ENCODE results near the gene CIAO2A. TPM values are rescaled to one million over a fixed set of nuclear protein-coding genes. Genes with fewer than 3 reads are reported as not detected.
"Not testable (repeated sequence)": the region's sequence is repeated elsewhere in the genome, so short reads cannot be mapped to it uniquely, and the experiment has no call there.

CIAO2A gene
- total RNA-seq, 3 donors from 2014 or later (not counting 1 experiment from before 2014, with no cell fraction given), result 20.2 to 23.9 (median 22.9) TPM

DNA sequence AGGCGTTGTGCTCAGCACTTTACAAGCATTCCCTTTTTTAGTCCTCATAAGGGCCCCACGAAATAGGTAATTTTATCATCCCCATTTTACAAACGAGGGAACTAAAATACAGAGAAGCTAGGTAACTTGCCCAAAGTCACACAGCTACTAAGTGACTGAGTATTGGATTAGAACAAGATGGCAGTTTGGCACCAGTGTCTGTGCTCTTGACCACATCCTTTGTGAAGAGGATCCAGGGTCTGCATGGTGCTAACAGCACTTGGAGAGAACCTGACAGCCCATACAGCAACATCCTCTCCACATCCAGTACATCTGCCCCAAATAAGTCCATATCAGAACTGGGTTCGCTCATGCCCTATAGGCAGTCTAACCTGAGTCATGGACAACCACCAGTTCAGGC lies 25.5 kb downstream of the CIAO2A start:
- H3K36me3 ChIP-seq (ENCODE audit: control insufficient read depth, insufficient read depth, low read length), result peaks cover 15% of the 10 kb centered on the region
- H3K27ac ChIP-seq (ENCODE audit: low read length), result no peak overlapping the region
- Mint-ChIP-seq H3K27ac (no peak overlapping the region), H3K9me3 (no peaks in the 10 kb centered on the region), H3K4me3 (no peak overlapping the region), H3K27me3 (ENCODE audit: low read depth in 2 of 2) (no peaks in the 10 kb centered on the region), H3K36me3 (no peaks in the 10 kb centered on the region), H3K4me1 (peaks cover 0 to 10% of the 10 kb centered on the region in 2 donors)
- 83% methylated on average over 4 of the region's 4 CpGs for WGBS (ENCODE audit: insufficient coverage)
- ATAC-seq (no peak), DNase-seq (no peak)
- intact Hi-C loops (cut with micrococcal nuclease), result no loop called here
- no peaks in the 10 kb centered on the region for H3K9me3 ChIP-seq (ENCODE audit: control insufficient read depth, insufficient read depth, low read length)
- TF ChIP-seq, protein P1, sequence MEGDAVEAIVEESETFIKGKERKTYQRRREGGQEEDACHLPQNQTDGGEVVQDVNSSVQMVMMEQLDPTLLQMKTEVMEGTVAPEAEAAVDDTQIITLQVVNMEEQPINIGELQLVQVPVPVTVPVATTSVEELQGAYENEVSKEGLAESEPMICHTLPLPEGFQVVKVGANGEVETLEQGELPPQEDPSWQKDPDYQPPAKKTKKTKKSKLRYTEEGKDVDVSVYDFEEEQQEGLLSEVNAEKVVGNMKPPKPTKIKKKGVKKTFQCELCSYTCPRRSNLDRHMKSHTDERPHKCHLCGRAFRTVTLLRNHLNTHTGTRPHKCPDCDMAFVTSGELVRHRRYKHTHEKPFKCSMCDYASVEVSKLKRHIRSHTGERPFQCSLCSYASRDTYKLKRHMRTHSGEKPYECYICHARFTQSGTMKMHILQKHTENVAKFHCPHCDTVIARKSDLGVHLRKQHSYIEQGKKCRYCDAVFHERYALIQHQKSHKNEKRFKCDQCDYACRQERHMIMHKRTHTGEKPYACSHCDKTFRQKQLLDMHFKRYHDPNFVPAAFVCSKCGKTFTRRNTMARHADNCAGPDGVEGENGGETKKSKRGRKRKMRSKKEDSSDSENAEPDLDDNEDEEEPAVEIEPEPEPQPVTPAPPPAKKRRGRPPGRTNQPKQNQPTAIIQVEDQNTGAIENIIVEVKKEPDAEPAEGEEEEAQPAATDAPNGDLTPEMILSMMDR (IDR thresholded peaks at IDR 0.05), result no peak
- peaks cover 5% of the 10 kb centered on the region for H3K4me1 ChIP-seq (ENCODE audit: control insufficient read depth, insufficient read depth, low read length)
- H3K4me3 ChIP-seq (ENCODE audit: low read length), result no peak overlapping the region
- no peaks in the 10 kb centered on the region for H3K27me3 ChIP-seq (ENCODE audit: control insufficient read depth, insufficient read depth, low read length)

DNA sequence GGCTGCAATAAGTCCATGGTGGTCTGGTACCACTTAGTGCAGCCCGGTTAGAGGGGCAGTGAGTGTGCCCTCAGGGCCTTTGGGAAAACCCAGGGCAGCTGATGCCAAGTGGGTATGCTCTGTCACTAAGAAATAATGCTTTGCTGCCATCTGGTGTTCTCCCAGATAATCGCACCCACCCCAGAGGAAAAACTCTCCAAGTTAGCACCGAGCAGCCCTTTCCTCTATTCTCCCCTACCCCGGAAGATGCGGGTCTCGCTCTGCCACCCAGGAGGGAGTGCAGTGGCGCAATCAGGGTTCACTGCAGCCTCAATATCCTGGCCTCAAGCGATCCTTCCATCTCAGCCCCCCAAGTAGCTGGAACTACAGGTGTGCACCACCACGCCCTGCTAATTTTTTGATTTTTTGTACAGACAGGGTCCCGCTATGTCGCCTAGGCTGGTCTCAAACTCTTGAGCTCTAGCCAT lies 26.0 kb downstream of the CIAO2A start:
- Mint-ChIP-seq H3K27me3 (ENCODE audit: low read depth in 2 of 2) (no peaks in the 10 kb centered on the region), H3K36me3 (no peaks in the 10 kb centered on the region), H3K4me1 (peaks cover 0 to 10% of the 10 kb centered on the region in 2 donors), H3K4me3 (no peak overlapping the region), H3K9me3 (no peaks in the 10 kb centered on the region), H3K27ac (no peak overlapping the region)
- TF ChIP-seq, protein P1 (IDR thresholded peaks at IDR 0.05), result peak; percentile 84
- Histone ChIP-seq H3K4me1 (ENCODE audit: control insufficient read depth, insufficient read depth, low read length) (peaks cover 5% of the 10 kb centered on the region), H3K9me3 (ENCODE audit: control insufficient read depth, insufficient read depth, low read length) (no peaks in the 10 kb centered on the region), H3K27me3 (ENCODE audit: control insufficient read depth, insufficient read depth, low read length) (no peaks in the 10 kb centered on the region), H3K4me3 (ENCODE audit: low read length) (no peak overlapping the region), H3K27ac (ENCODE audit: low read length) (no peak overlapping the region), H3K36me3 (ENCODE audit: control insufficient read depth, insufficient read depth, low read length) (peaks cover 10% of the 10 kb centered on the region)
- ATAC-seq, result peak; percentile 90 to 96 (median 95)
- intact Hi-C loops (cut with micrococcal nuclease), result loop anchor here (1.0 kb wide), 4 partner anchors 241 to 601 kb away; no protein-coding TSS in a partner anchor
- 24% methylated on average over 11 of the region's 11 CpGs for WGBS (ENCODE audit: insufficient coverage)
- peak; percentile 60 to 85 for DNase-seq

DNA sequence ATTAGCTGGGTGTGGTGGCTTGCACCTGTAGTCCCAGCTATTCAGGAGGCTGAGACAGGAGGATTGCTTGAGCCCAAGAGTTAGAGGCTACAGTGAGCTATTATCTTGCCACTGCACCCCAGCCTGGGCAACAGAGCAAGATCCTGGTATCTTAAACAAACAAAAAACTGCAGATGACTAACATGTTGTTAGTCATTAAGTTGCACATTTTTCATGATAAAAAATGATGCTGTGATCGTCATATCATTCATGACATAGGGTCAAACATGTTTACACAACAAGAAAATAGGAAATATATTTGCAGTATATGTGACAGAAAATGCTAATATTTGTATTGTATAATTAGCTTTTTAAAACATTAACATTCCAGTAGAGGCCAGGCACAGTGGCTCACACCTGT lies 27.2 kb downstream of the CIAO2A start:
- no peaks in the 10 kb centered on the region for H3K27me3 ChIP-seq (ENCODE audit: control insufficient read depth, insufficient read depth, low read length)
- peaks cover 1% of the 10 kb centered on the region for H3K36me3 ChIP-seq (ENCODE audit: control insufficient read depth, insufficient read depth, low read length)
- peaks cover 5% of the 10 kb centered on the region for H3K4me1 ChIP-seq (ENCODE audit: control insufficient read depth, insufficient read depth, low read length)
- H3K9me3 ChIP-seq (ENCODE audit: control insufficient read depth, insufficient read depth, low read length), result no peaks in the 10 kb centered on the region
- Mint-ChIP-seq H3K27me3 (ENCODE audit: low read depth in 2 of 2) (no peaks in the 10 kb centered on the region), H3K9me3 (no peaks in the 10 kb centered on the region), H3K4me1 (peaks cover 0 to 10% of the 10 kb centered on the region in 2 donors), H3K36me3 (no peaks in the 10 kb centered on the region), H3K27ac (no peak overlapping the region), H3K4me3 (no peak overlapping the region)
- intact Hi-C loops (cut with micrococcal nuclease), result no loop called here
- 100% methylated on average over 1 of the region's 1 CpG for WGBS (ENCODE audit: insufficient coverage)
- ATAC-seq (no peak), DNase-seq (no peak)
- H3K4me3 ChIP-seq (ENCODE audit: low read length), result no peak overlapping the region
- TF ChIP-seq, protein P1 (IDR thresholded peaks at IDR 0.05), result no peak
- H3K27ac ChIP-seq (ENCODE audit: low read length), result no peak overlapping the region

DNA sequence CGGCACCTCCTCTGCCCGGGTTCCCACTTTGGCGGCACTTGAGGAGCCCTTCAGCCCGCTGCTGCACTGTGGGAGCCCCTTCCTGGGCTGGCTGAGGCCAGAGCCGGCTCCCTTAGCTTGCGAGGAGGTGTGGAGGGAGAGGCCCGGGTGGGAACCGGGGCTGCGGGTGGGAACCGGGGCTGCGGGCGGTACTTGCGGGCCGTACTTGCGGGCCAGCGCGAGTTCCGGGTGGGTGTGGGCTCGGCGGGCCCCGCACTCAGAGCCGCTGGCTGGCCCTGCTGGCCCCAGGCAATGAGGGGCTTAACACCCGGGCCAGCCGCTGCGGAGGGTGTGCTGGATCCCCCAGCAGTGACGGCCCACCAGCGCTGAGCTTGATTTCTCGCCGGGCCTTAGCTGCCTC lies 32.9 kb downstream of the CIAO2A start:
- Histone ChIP-seq H3K27me3 (ENCODE audit: control insufficient read depth, insufficient read depth, low read length) (no peaks in the 10 kb centered on the region), H3K4me3 (ENCODE audit: low read length) (no peak overlapping the region), H3K4me1 (ENCODE audit: control insufficient read depth, insufficient read depth, low read length) (no peaks in the 10 kb centered on the region), H3K27ac (ENCODE audit: low read length) (no peak overlapping the region), H3K9me3 (ENCODE audit: control insufficient read depth, insufficient read depth, low read length) (no peaks in the 10 kb centered on the region), H3K36me3 (ENCODE audit: control insufficient read depth, insufficient read depth, low read length) (no peaks in the 10 kb centered on the region)
- H3K27me3 Mint-ChIP-seq (ENCODE audit: low read depth in 2 of 2), result peaks cover 0 to 3% of the 10 kb centered on the region in 2 donors
- no peak overlapping the region for H3K27ac Mint-ChIP-seq
- no peak for DNase-seq
- H3K4me3 Mint-ChIP-seq, result no peak overlapping the region
- H3K9me3 Mint-ChIP-seq, result no peaks in the 10 kb centered on the region
- TF ChIP-seq, protein P1 (IDR thresholded peaks at IDR 0.05), result no peak
- ATAC-seq, result no peak
- H3K4me1 Mint-ChIP-seq, result no peaks in the 10 kb centered on the region
- H3K36me3 Mint-ChIP-seq, result no peaks in the 10 kb centered on the region
- intact Hi-C loops (cut with micrococcal nuclease), result no loop called here
- 93% methylated on average over 29 of the region's 29 CpGs for WGBS (ENCODE audit: insufficient coverage)

DNA sequence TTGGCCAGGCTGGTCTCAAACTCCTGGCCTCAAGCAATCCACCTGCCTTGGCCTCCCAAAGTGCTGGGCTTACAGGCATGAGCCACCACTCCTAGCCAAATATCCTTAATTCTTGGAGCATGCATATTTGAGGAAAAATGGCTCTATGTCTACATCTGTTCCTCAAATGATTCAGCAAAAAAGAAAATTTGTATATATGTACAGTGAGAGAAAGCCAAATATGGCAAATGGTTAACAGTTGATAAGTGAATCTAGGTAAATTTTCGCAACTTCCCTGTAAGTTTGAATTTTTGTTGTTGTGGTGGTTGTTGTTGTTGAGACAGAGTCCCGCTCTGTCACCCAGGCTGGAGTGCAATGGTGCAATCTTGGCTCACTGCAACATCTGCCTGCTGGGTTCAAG lies 34.5 kb downstream of the CIAO2A start:
- H3K4me3 Mint-ChIP-seq; H3K27me3 Mint-ChIP-seq (ENCODE audit: low read depth in 2 of 2); H3K9me3 ChIP-seq (ENCODE audit: control insufficient read depth, insufficient read depth, low read length); H3K4me1 ChIP-seq (ENCODE audit: control insufficient read depth, insufficient read depth, low read length); H3K27me3 ChIP-seq (ENCODE audit: control insufficient read depth, insufficient read depth, low read length); H3K4me3 ChIP-seq (ENCODE audit: low read length); H3K9me3 Mint-ChIP-seq; H3K4me1 Mint-ChIP-seq; DNase-seq; H3K27ac Mint-ChIP-seq; intact Hi-C loops (cut with micrococcal nuclease); ATAC-seq; H3K27ac ChIP-seq (ENCODE audit: low read length); H3K36me3 ChIP-seq (ENCODE audit: control insufficient read depth, insufficient read depth, low read length); H3K36me3 Mint-ChIP-seq: not testable (repeated sequence)
- WGBS (ENCODE audit: insufficient coverage), result 92% methylated on average over 2 of the region's 2 CpGs

Data from natural killer cell (primary cell).